Mucosa of descending colon (tissue), 3 donors: ENCODE results near the gene KCNH6. TPM values are rescaled to one million over a fixed set of nuclear protein-coding genes. Genes with fewer than 3 reads are reported as not detected.

Source experiments
- ATAC-seq: fragments of 200-7000 bp; cut with Tn5 transposase; one replicate; pipeline ENCODE4 v1.9.1; 2020; ENCODE audit warnings: mild to moderate bottlenecking, moderate library complexity
- DNase-seq, 3 donors: peaks; one replicate each; pipeline ENCODE4 v3.0.0-alpha.2; 2020
- H3K36me3 ChIP-seq: fragments of 200-600 bp; one replicate; pipeline ENCODE4 v1.8.0; 2021; ENCODE audit warnings: low read depth, mild to moderate bottlenecking
- H3K4me1 ChIP-seq: fragments of 200-600 bp; one replicate; pipeline ENCODE4 v1.8.0; 2021; ENCODE audit warnings: low read depth, mild to moderate bottlenecking
- H3K4me3 ChIP-seq: fragments of 200-600 bp; one replicate; pipeline ENCODE4 v1.8.0; 2021; ENCODE audit warnings: mild to moderate bottlenecking
- H3K9me3 ChIP-seq: fragments of 200-600 bp; one replicate; pipeline ENCODE4 v1.8.0; 2021; ENCODE audit warnings: mild to moderate bottlenecking
- intact Hi-C, 2 donors: fragments of 100-400 bp; cut with DNase I in 1 of 2; cut with micrococcal nuclease in 1 of 2; formaldehyde crosslinking; loops; one replicate each; pipeline versions ENCODE4 v1.11.0 to v1.11.1; 2022; cut with DNase I, micrococcal nuclease
- total RNA-seq, 3 donors: library from RNA; stranded (reverse); fragmentation: NEBNext Ultra II Directional in 2 of 3; extraction: Animal tissue kit (Norgen Biotek cat#: 25700) in 2 of 3; gene quantifications; one replicate each; pipeline versions ENCODE4 v1.2.1 to v1.2.4, GENCODE V29; 2021 to 2023
- TF ChIP-seq, protein P1 (sequence below): fragments of 200-600 bp; IDR thresholded peaks from one replicate; pipeline ENCODE4 v1.8.0; 2022; ENCODE audit warnings: antibody characterized with exemption, mild to moderate bottlenecking
- donor health status: DM: no; HTN: no; CAD: no; lungs with moderate emphysema.
- donor health status: DM: no; HTN: no; CAD: no.
- donor health status: DM: no; HTN: yes; CAD: no.

KCNH6 gene
- total RNA-seq, 3 donors from 2014 or later, result 0.58 to 0.64 TPM; not detected in 1

DNA sequence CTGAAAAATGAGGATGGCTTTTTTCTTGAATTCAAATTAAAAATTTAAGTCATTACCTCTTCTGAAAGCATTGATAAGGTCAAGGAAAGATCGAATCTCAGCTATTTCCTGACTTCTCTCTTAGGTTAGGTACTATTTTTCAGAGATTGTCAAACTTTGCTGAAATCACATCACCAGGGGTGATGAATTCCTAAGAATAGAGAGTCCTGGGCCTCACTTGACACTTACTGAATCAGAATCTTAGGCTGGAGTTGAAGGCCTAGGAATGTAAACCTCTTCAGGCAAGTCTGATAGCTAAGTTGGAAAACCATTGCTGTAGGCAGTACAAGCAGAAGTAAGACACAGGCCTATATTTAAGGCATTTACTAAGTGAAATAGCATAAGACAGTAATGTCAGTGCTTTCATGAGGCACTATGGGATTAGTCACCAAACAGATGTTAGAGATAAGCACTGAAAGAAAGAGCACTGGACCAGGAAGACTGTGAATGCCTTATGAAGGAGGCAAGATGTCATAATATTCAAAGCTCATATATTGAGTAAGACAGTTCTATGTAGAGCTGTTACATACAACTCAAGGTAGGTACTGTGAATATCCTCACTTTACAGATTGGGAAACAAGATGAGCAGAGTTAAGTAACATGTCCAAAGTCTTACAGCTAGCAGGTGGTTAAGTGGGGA lies 48.6 kb downstream of the KCNH6 start:
- Histone ChIP-seq H3K4me3 (no peak overlapping the region), H3K4me1 (no peaks in the 10 kb centered on the region), H3K9me3 (no peaks in the 10 kb centered on the region), H3K36me3 (no peaks in the 10 kb centered on the region)
- intact Hi-C loops, result no loop called here
- ATAC-seq (peak; percentile 52), DNase-seq (no peak)
- TF ChIP-seq, protein P1, sequence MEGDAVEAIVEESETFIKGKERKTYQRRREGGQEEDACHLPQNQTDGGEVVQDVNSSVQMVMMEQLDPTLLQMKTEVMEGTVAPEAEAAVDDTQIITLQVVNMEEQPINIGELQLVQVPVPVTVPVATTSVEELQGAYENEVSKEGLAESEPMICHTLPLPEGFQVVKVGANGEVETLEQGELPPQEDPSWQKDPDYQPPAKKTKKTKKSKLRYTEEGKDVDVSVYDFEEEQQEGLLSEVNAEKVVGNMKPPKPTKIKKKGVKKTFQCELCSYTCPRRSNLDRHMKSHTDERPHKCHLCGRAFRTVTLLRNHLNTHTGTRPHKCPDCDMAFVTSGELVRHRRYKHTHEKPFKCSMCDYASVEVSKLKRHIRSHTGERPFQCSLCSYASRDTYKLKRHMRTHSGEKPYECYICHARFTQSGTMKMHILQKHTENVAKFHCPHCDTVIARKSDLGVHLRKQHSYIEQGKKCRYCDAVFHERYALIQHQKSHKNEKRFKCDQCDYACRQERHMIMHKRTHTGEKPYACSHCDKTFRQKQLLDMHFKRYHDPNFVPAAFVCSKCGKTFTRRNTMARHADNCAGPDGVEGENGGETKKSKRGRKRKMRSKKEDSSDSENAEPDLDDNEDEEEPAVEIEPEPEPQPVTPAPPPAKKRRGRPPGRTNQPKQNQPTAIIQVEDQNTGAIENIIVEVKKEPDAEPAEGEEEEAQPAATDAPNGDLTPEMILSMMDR, result no peak

DNA sequence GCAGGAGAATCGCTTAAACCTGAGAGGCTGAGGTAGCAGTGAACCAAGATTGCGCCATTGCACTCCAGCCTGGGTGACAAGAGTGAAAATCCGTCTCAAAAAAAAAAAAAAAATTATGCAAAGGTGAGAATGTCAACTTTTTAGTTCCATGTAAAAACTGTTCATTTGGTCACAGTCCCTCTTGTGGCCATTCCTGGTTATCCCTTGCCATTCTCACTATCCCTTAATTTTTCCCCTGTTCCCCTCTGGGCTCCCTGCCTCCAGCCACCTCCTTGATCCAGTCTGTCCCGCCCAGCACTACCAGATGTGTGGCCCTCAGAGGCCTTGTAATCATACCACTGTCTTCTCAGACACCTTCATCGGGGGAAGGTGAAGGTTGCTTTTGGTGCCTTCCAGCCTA lies 50.5 kb downstream of the KCNH6 start:
- Histone ChIP-seq H3K9me3 (no peaks in the 10 kb centered on the region), H3K4me1 (no peaks in the 10 kb centered on the region), H3K4me3 (no peak overlapping the region), H3K36me3 (no peaks in the 10 kb centered on the region)
- intact Hi-C loops, result no loop called here
- TF ChIP-seq, protein P1, result no peak
- no peak for ATAC-seq
- DNase-seq, result no peak

DNA sequence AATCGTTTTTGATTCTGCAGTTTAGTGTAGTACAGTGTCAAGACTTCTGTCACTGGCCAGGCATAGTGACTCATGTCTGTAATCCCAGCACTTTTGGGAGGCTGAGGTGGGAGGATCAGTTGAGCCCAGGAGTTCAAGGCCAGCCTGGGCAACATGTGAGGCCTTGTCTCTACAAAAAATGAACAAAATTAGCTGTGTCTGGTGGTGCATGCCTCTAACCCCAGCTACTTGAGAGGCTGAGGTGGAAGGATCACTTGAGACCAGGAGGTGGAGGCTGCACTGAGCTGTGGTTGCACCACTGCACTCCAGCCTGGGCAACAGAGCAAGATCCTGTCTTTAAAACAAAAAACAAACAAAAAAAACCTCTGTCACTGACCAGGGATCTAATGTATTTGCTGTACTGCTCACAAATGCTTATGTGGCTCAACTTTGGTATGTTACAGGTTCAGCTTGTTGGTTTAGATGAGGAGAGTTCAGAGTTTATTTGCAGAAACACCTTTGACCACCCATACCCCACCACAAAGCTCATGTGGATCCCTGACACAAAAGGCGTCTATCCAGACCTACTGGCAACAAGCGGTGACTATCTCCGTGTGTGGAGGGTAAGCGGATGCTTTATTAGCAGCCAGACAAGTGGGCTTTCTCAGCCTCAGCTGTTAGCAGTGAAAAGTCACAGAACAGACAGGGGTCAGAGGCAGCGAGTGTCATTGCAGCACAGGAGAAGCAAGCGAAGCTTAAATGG lies 55.0 kb downstream of the KCNH6 start:
- no peak overlapping the region for H3K4me3 ChIP-seq
- H3K36me3 ChIP-seq, result peaks cover 1% of the 10 kb centered on the region
- intact Hi-C loops, result no loop called here
- DNase-seq (no peak), ATAC-seq (no peak)
- TF ChIP-seq, protein P1, result no peak
- H3K9me3 ChIP-seq, result no peaks in the 10 kb centered on the region
- no peaks in the 10 kb centered on the region for H3K4me1 ChIP-seq

DNA sequence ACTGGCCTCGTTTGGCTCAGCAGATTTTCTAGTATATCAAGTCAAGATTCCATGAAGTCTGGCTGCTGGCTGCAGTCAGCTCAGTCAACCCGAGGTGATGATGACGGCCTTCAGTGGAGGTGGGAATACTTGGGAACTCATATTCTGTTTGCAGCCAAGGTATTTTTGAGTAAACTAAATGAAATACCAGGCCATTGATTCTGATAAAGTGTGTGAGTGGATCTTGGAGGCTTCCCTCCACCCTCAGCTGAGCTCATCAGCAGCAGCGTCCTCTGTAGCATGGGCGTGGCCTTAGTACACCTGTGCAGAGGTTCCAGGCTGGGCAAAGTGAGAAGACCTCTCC lies 55.6 kb downstream of the KCNH6 start:
- Histone ChIP-seq H3K36me3 (peaks cover 5% of the 10 kb centered on the region), H3K4me1 (no peaks in the 10 kb centered on the region), H3K9me3 (no peaks in the 10 kb centered on the region), H3K4me3 (no peak overlapping the region)
- intact Hi-C loops, result no loop called here
- TF ChIP-seq, protein P1, result no peak
- no peak for DNase-seq
- ATAC-seq, result no peak

DNA sequence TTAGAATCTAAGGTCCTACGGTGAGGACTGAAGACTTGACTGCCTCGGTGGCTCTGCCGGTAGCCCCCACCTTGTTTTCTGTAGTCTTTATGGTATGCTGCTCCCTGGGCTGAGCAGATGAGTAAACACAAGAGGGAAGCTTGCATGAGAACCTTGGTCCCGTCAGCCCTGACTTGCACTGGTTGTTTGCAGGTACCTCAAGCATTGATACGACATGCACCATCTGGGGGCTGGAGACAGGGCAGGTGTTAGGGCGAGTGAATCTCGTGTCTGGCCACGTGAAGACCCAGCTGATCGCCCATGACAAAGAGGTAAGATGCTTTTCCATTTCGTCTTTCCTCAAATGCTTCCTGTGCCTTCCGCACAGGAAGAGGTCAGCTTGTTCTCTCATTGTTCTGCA lies 56.5 kb downstream of the KCNH6 start:
- H3K9me3 ChIP-seq, result no peaks in the 10 kb centered on the region
- H3K4me1 ChIP-seq, result no peaks in the 10 kb centered on the region
- H3K36me3 ChIP-seq, result peaks cover 10% of the 10 kb centered on the region
- DNase-seq, result no peak
- ATAC-seq, result no peak
- TF ChIP-seq, protein P1, result no peak
- no peak overlapping the region for H3K4me3 ChIP-seq
- intact Hi-C loops, result no loop called here
